Astrocyte of the spinal cord (primary cell): ENCODE results near the gene PSAT1.
A peak's percentile ranks its signal among the peaks of the same experiment; 100 is the strongest.

ENCODE experiments used
- DNase-seq: peaks from one replicate; pipeline ENCODE4 v3.0.0; 2011; ENCODE audit warnings: low read depth, low spot score
- H3K4me3 ChIP-seq: 2 replicates; pipeline ENCODE4 v1.5.1; 2011; ENCODE audit warnings: low read depth, mild to moderate bottlenecking, low read length, moderate library complexity
- CTCF ChIP-seq: IDR thresholded peaks from 2 replicates; pipeline ENCODE4 v1.5.1; 2012; ENCODE audit warnings: low read depth, mild to moderate bottlenecking, low read length, inconsistent platforms
- in situ Hi-C: cut with HindIII; loops from 2 replicates; pipeline ENCODE4 v1.10.0; 2017; ENCODE audit warnings: low sequenced_read_pairs

PSAT1 gene

GRCh38 chr9:78358329-78359051 lies 61.6 kb downstream of the PSAT1 start:
- H3K4me3 ChIP-seq: no peak overlapping the region
- no peak for TF ChIP-seq CTCF
- in situ Hi-C loops: no loop called here
- DNase-seq: no peak

- DNase-seq: peak; percentile 10
- TF ChIP-seq CTCF: no peak
- in situ Hi-C loops: no loop called here
Observed at GRCh38 chr9:78363221-78363620, 66.3 kb downstream of the PSAT1 start.

GRCh38 chr9:78365748-78366697 lies 69.1 kb downstream of the PSAT1 start:
- no peak overlapping the region for H3K4me3 ChIP-seq
- DNase-seq: peak; percentile 42
- in situ Hi-C loops: no loop called here
- peak; percentile 74 for TF ChIP-seq CTCF

More at GRCh38 chr9:78363221-78363620, 66.3 kb downstream of the PSAT1 start:
- no peak overlapping the region for H3K4me3 ChIP-seq

DNA sequence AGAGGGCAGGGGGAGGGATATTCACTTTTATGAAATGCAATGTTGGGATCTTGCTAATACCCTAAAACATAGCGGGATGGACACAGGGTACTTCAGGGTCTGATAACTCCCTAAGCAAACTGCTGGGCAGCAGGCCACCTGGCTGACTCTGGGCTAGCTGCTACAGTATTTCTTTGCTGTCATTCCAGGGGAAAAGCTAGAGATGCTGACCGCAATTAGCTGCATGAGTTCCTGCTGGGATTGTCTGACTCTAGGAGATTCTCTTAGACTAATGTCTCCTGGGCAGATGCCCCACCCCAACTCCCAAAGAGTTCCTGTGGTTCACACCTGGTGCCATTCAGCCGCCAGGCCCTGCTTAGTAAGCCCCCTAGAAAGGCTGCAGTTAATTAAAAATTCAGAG lies 69.9 kb downstream of the PSAT1 start:
- H3K4me3 ChIP-seq: no peak overlapping the region
- no peak for TF ChIP-seq CTCF
- in situ Hi-C loops: no loop called here
- no peak for DNase-seq

DNA sequence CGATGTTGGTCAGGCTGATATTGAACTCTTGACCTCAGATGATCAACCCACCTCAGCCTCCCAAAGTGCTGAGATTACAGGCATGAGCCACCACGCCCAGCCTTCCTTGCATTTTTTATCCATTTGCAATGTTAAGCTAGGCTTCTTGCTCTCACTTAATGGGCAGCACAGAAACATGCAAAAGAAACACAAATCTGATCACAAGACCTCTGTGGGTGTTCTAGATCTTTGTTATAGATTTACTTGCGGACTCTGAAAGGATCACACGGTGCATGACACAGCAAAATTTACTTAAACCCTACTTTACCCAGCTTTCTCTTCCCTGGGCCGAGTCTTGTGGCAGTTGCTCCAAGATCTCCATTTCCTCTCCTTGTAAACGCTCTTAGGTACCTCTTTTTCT lies 71.3 kb downstream of the PSAT1 start:
- no peak overlapping the region for H3K4me3 ChIP-seq
- in situ Hi-C loops: no loop called here
- no peak for DNase-seq

More for the DNA sequence above, 71.3 kb downstream of the PSAT1 start:
- TF ChIP-seq CTCF: no peak
